GM20000 (cell line): ENCODE results near the gene PXK.

Experiments used
- DNase-seq: peaks from one replicate; pipeline ENCODE4 v3.0.0; 2012; ENCODE audit warnings: low spot score
- TF ChIP-seq, protein P1 (sequence below): IDR thresholded peaks from 2 replicates; pipeline ENCODE4 v1.5.1; 2012; ENCODE audit warnings: mild to moderate bottlenecking, control low read depth; ENCODE audit errors: extremely low read depth, missing control alignments

The PXK gene

DNA sequence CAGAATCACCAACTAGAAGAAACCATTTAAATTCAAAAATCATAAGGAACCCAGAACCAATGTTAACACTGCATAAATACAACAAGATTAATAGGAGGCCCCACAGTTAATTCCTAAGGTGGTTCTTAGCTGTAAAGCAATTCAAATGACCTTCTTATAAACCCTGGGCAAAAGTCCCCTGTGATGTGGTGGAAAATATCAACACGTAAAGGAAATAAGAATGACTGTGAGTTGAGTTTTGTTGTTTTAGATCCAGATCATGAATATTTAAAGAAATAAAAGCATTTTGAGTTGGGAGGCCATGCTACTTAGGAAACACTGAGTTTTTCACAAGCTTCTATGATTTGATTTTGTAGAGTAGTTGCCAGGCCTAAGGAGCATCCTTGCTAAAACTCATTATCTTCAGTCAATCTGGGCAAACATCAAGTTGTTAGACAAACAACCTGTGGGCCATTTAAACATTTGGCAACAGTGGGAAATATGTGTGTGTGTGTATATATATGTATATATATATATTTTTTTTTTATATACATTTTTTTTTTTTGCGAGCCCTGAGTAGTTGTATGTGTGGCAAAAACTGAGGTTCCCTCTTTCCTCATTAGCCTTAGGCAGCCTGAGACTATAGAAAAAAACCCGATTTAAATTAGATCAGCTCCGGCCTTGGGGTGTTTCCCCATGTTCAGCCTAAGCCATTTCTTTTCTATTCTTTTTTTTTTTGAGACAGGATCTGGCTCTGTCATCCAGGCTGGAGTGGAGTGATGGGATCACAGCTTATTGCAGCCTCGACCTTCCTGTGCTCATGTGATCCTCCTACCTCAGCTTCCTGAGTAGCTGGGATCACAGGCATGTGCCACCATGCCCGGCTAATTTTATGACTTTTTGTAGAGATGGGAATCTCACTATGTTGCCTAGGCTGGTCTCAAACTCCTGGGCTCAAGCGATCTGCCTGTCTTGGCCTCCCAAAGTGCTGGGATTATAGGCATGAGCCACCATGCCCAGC is 8.0 kb upstream of the PXK start:
- DNase-seq = no peak
- TF ChIP-seq, protein P1, sequence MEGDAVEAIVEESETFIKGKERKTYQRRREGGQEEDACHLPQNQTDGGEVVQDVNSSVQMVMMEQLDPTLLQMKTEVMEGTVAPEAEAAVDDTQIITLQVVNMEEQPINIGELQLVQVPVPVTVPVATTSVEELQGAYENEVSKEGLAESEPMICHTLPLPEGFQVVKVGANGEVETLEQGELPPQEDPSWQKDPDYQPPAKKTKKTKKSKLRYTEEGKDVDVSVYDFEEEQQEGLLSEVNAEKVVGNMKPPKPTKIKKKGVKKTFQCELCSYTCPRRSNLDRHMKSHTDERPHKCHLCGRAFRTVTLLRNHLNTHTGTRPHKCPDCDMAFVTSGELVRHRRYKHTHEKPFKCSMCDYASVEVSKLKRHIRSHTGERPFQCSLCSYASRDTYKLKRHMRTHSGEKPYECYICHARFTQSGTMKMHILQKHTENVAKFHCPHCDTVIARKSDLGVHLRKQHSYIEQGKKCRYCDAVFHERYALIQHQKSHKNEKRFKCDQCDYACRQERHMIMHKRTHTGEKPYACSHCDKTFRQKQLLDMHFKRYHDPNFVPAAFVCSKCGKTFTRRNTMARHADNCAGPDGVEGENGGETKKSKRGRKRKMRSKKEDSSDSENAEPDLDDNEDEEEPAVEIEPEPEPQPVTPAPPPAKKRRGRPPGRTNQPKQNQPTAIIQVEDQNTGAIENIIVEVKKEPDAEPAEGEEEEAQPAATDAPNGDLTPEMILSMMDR = no peak

DNA sequence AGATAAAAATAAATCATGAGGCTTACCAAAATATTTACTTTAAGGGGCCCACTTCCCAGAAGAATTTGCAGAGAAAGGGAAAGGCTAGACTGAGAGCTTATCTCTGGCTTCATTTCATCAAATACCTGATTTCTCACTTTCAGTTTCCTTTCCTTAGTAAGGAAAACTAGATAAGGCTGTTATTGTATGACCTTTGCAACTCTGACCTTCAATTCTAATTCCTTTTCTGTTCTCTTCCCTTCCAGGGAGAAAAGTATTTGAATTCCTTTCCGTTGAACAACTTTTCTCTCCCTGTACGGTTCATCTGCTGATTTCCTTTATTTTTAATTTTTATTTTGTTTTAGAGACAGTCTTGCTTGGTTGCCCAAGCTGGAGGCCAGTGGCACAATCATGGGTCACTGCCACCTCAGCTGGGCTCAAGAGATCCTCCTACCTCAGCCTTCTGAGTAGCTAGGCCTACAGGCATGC is 7.1 kb upstream of the PXK start:
- DNase-seq = no peak
- TF ChIP-seq, protein P1 = no peak

GRCh38 chr3:58326267-58326900 is 6.3 kb upstream of the PXK start:
- TF ChIP-seq, protein P1 = no peak
- DNase-seq = no peak

- TF ChIP-seq, protein P1 = no peak
- no peak for DNase-seq
These were observed 3.4 kb upstream of the PXK start for GRCh38 chr3:58329150-58329921.

GRCh38 chr3:58329922-58330413 is 2.7 kb upstream of the PXK start:
- DNase-seq = no peak
- TF ChIP-seq, protein P1 = no peak

DNA sequence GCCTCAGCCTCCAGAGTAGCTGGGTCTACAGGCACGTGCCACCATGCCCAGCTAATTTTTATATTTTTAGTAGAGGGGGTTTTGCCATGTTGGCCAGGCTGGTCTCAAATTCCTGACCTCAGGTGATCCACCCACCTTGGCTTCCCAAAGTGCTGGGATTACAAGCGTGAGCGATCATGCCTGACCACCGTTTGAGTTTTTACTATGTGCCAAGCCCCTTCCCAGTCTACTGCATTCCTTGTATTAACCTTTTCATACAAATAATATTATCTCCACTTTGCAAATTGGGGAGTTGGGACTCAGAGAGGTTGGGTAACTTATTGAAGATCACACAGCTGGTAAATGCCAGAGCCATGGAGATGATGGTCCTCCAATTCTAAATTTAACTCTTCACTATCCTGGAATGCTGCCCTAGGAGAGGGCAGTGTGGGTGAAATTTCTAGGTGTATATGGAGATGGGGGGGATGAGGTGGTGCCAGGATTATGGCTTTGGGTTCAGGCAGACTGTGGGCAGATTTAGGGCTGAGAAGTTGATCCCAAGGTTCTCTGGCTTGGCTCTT is 1.0 kb upstream of the PXK start:
- TF ChIP-seq, protein P1 = no peak
- DNase-seq = no peak
